ENCODE results near the gene MICAL2. TPM values are rescaled to one million over a fixed set of nuclear protein-coding genes. Genes with fewer than 3 reads are reported as not detected.

Gene MICAL2
- polyA plus RNA-seq, 2 donors: 4.5 to 6.2 TPM

- H3K27ac ChIP-seq (ENCODE audit: low read depth in 2 of 2, low read length in 1 of 2): peak overlapping the region in 1 of 2 donors; percentile 24
- no peak overlapping the region for H3K4me3 ChIP-seq (ENCODE audit: low read depth in 1 of 2, low read length in 2 of 2)
These were observed 137.9 kb downstream of the MICAL2 start for GRCh38 chr11:12248330-12248729.

GRCh38 chr11:12249590-12250260 is 139.3 kb downstream of the MICAL2 start:
- WGBS, 2 donors: 42 to 59% methylated on average over 20 of the region's 20 CpGs
- no peak overlapping the region for H3K27ac ChIP-seq (ENCODE audit: low read depth in 2 of 2, low read length in 1 of 2)

More at GRCh38 chr11:12248330-12248729, 137.9 kb downstream of the MICAL2 start:
- no peaks in the 10 kb centered on the region for H3K36me3 ChIP-seq (ENCODE audit: control insufficient read depth in 2 of 2, insufficient read depth in 2 of 2, low read length in 1 of 2)
- WGBS, 2 donors: 29% methylated on average over 5 of the region's 5 CpGs
- peaks cover 4 to 12% of the 10 kb centered on the region in 2 donors for H3K4me1 ChIP-seq (ENCODE audit: control insufficient read depth in 2 of 2, insufficient read depth in 2 of 2, low read length in 1 of 2)
- H3K9me3 ChIP-seq (ENCODE audit: control insufficient read depth in 2 of 2, insufficient read depth in 1 of 2, low read depth in 1 of 2, low read length in 1 of 2): no peaks in the 10 kb centered on the region
- no peaks in the 10 kb centered on the region for H3K27me3 ChIP-seq (ENCODE audit: control insufficient read depth in 1 of 2, insufficient read depth in 2 of 2, low read length in 2 of 2)

GRCh38 chr11:12251666-12252560 is 141.5 kb downstream of the MICAL2 start:
- Histone ChIP-seq H3K4me1 (ENCODE audit: control insufficient read depth in 2 of 2, insufficient read depth in 2 of 2, low read length in 1 of 2) (peaks cover 4 to 8% of the 10 kb centered on the region in 2 donors), H3K4me3 (ENCODE audit: low read depth in 1 of 2, low read length in 2 of 2) (no peak overlapping the region), H3K27ac (ENCODE audit: low read depth in 2 of 2, low read length in 1 of 2) (no peak overlapping the region), H3K27me3 (ENCODE audit: control insufficient read depth in 1 of 2, insufficient read depth in 2 of 2, low read length in 2 of 2) (no peaks in the 10 kb centered on the region), H3K9me3 (ENCODE audit: control insufficient read depth in 2 of 2, insufficient read depth in 1 of 2, low read depth in 1 of 2, low read length in 1 of 2) (no peaks in the 10 kb centered on the region), H3K36me3 (ENCODE audit: control insufficient read depth in 2 of 2, insufficient read depth in 2 of 2, low read length in 1 of 2) (peaks cover 0 to 5% of the 10 kb centered on the region in 2 donors)
- 48 to 76% methylated on average over 5 of the region's 5 CpGs for WGBS, 2 donors

More at GRCh38 chr11:12249590-12250260, 139.3 kb downstream of the MICAL2 start:
- Histone ChIP-seq H3K4me1 (ENCODE audit: control insufficient read depth in 2 of 2, insufficient read depth in 2 of 2, low read length in 1 of 2) (peaks cover 4 to 12% of the 10 kb centered on the region in 2 donors), H3K4me3 (ENCODE audit: low read depth in 1 of 2, low read length in 2 of 2) (no peak overlapping the region), H3K9me3 (ENCODE audit: control insufficient read depth in 2 of 2, insufficient read depth in 1 of 2, low read depth in 1 of 2, low read length in 1 of 2) (no peaks in the 10 kb centered on the region), H3K36me3 (ENCODE audit: control insufficient read depth in 2 of 2, insufficient read depth in 2 of 2, low read length in 1 of 2) (no peaks in the 10 kb centered on the region), H3K27me3 (ENCODE audit: control insufficient read depth in 1 of 2, insufficient read depth in 2 of 2, low read length in 2 of 2) (no peaks in the 10 kb centered on the region)

GRCh38 chr11:12253843-12254281 is 143.5 kb downstream of the MICAL2 start:
- 67 to 90% methylated on average over 7 of the region's 7 CpGs for WGBS, 2 donors
- no peaks in the 10 kb centered on the region for H3K27me3 ChIP-seq (ENCODE audit: control insufficient read depth in 1 of 2, insufficient read depth in 2 of 2, low read length in 2 of 2)
- no peaks in the 10 kb centered on the region for H3K9me3 ChIP-seq (ENCODE audit: control insufficient read depth in 2 of 2, insufficient read depth in 1 of 2, low read depth in 1 of 2, low read length in 1 of 2)
- peaks cover 0 to 8% of the 10 kb centered on the region in 2 donors for H3K4me1 ChIP-seq (ENCODE audit: control insufficient read depth in 2 of 2, insufficient read depth in 2 of 2, low read length in 1 of 2)
- no peak overlapping the region for H3K4me3 ChIP-seq (ENCODE audit: low read depth in 1 of 2, low read length in 2 of 2)
- H3K27ac ChIP-seq (ENCODE audit: low read depth in 2 of 2, low read length in 1 of 2): no peak overlapping the region
- peaks cover 4 to 7% of the 10 kb centered on the region in 2 donors for H3K36me3 ChIP-seq (ENCODE audit: control insufficient read depth in 2 of 2, insufficient read depth in 2 of 2, low read length in 1 of 2)

- 51 to 52% methylated on average over 3 of the region's 3 CpGs for WGBS, 2 donors
- Histone ChIP-seq H3K27me3 (ENCODE audit: control insufficient read depth in 1 of 2, insufficient read depth in 2 of 2, low read length in 2 of 2) (no peaks in the 10 kb centered on the region), H3K4me1 (ENCODE audit: control insufficient read depth in 2 of 2, insufficient read depth in 2 of 2, low read length in 1 of 2) (no peaks in the 10 kb centered on the region), H3K9me3 (ENCODE audit: control insufficient read depth in 2 of 2, insufficient read depth in 1 of 2, low read depth in 1 of 2, low read length in 1 of 2) (no peaks in the 10 kb centered on the region), H3K36me3 (ENCODE audit: control insufficient read depth in 2 of 2, insufficient read depth in 2 of 2, low read length in 1 of 2) (peaks cover 4 to 17% of the 10 kb centered on the region in 2 donors), H3K4me3 (ENCODE audit: low read depth in 1 of 2, low read length in 2 of 2) (no peak overlapping the region), H3K27ac (ENCODE audit: low read depth in 2 of 2, low read length in 1 of 2) (no peak overlapping the region)
These were observed 148.1 kb downstream of the MICAL2 start for GRCh38 chr11:12258451-12258850.

- 73 to 77% methylated on average over 7 of the region's 7 CpGs for WGBS, 2 donors
These were observed 149.6 kb downstream of the MICAL2 start for GRCh38 chr11:12259956-12260355.

GRCh38 chr11:12260731-12261521 is 150.5 kb downstream of the MICAL2 start:
- no peaks in the 10 kb centered on the region for H3K9me3 ChIP-seq (ENCODE audit: control insufficient read depth in 2 of 2, insufficient read depth in 1 of 2, low read depth in 1 of 2, low read length in 1 of 2)
- H3K27me3 ChIP-seq (ENCODE audit: control insufficient read depth in 1 of 2, insufficient read depth in 2 of 2, low read length in 2 of 2): no peaks in the 10 kb centered on the region
- H3K4me1 ChIP-seq (ENCODE audit: control insufficient read depth in 2 of 2, insufficient read depth in 2 of 2, low read length in 1 of 2): peaks cover 0 to 2% of the 10 kb centered on the region in 2 donors
- H3K36me3 ChIP-seq (ENCODE audit: control insufficient read depth in 2 of 2, insufficient read depth in 2 of 2, low read length in 1 of 2): peaks cover 4 to 17% of the 10 kb centered on the region in 2 donors
- H3K4me3 ChIP-seq (ENCODE audit: low read depth in 1 of 2, low read length in 2 of 2): no peak overlapping the region
- no peak overlapping the region for H3K27ac ChIP-seq (ENCODE audit: low read depth in 2 of 2, low read length in 1 of 2)
- WGBS, 2 donors: 90 to 91% methylated on average over 8 of the region's 8 CpGs

More at GRCh38 chr11:12259956-12260355, 149.6 kb downstream of the MICAL2 start:
- peaks cover 4 to 17% of the 10 kb centered on the region in 2 donors for H3K36me3 ChIP-seq (ENCODE audit: control insufficient read depth in 2 of 2, insufficient read depth in 2 of 2, low read length in 1 of 2)
- no peak overlapping the region for H3K4me3 ChIP-seq (ENCODE audit: low read depth in 1 of 2, low read length in 2 of 2)
- no peaks in the 10 kb centered on the region for H3K27me3 ChIP-seq (ENCODE audit: control insufficient read depth in 1 of 2, insufficient read depth in 2 of 2, low read length in 2 of 2)
- H3K9me3 ChIP-seq (ENCODE audit: control insufficient read depth in 2 of 2, insufficient read depth in 1 of 2, low read depth in 1 of 2, low read length in 1 of 2): no peaks in the 10 kb centered on the region
- H3K27ac ChIP-seq (ENCODE audit: low read depth in 2 of 2, low read length in 1 of 2): no peak overlapping the region
- peaks cover 0 to 2% of the 10 kb centered on the region in 2 donors for H3K4me1 ChIP-seq (ENCODE audit: control insufficient read depth in 2 of 2, insufficient read depth in 2 of 2, low read length in 1 of 2)

- H3K36me3 ChIP-seq (ENCODE audit: control insufficient read depth in 2 of 2, insufficient read depth in 2 of 2, low read length in 1 of 2): peaks cover 4 to 15% of the 10 kb centered on the region in 2 donors
- peaks cover 0 to 2% of the 10 kb centered on the region in 2 donors for H3K4me1 ChIP-seq (ENCODE audit: control insufficient read depth in 2 of 2, insufficient read depth in 2 of 2, low read length in 1 of 2)
- H3K9me3 ChIP-seq (ENCODE audit: control insufficient read depth in 2 of 2, insufficient read depth in 1 of 2, low read depth in 1 of 2, low read length in 1 of 2): no peaks in the 10 kb centered on the region
- H3K4me3 ChIP-seq (ENCODE audit: low read depth in 1 of 2, low read length in 2 of 2): no peak overlapping the region
- H3K27ac ChIP-seq (ENCODE audit: low read depth in 2 of 2, low read length in 1 of 2): no peak overlapping the region
- WGBS, 2 donors: 85 to 93% methylated on average over 5 of the region's 5 CpGs
- H3K27me3 ChIP-seq (ENCODE audit: control insufficient read depth in 1 of 2, insufficient read depth in 2 of 2, low read length in 2 of 2): no peaks in the 10 kb centered on the region
These were observed 151.2 kb downstream of the MICAL2 start for GRCh38 chr11:12261551-12261950.

- Histone ChIP-seq H3K4me3 (ENCODE audit: low read depth in 1 of 2, low read length in 2 of 2) (no peak overlapping the region), H3K4me1 (ENCODE audit: control insufficient read depth in 2 of 2, insufficient read depth in 2 of 2, low read length in 1 of 2) (peaks cover 0 to 2% of the 10 kb centered on the region in 2 donors), H3K9me3 (ENCODE audit: control insufficient read depth in 2 of 2, insufficient read depth in 1 of 2, low read depth in 1 of 2, low read length in 1 of 2) (no peaks in the 10 kb centered on the region), H3K36me3 (ENCODE audit: control insufficient read depth in 2 of 2, insufficient read depth in 2 of 2, low read length in 1 of 2) (peaks cover 4 to 10% of the 10 kb centered on the region in 2 donors), H3K27me3 (ENCODE audit: control insufficient read depth in 1 of 2, insufficient read depth in 2 of 2, low read length in 2 of 2) (no peaks in the 10 kb centered on the region), H3K27ac (ENCODE audit: low read depth in 2 of 2, low read length in 1 of 2) (no peak overlapping the region)
- WGBS, 2 donors: 75 to 77% methylated on average over 11 of the region's 11 CpGs
These were observed 152.8 kb downstream of the MICAL2 start for GRCh38 chr11:12263141-12263693.
